ENCODE data around the gene PTPN13.

Gene PTPN13

DNA sequence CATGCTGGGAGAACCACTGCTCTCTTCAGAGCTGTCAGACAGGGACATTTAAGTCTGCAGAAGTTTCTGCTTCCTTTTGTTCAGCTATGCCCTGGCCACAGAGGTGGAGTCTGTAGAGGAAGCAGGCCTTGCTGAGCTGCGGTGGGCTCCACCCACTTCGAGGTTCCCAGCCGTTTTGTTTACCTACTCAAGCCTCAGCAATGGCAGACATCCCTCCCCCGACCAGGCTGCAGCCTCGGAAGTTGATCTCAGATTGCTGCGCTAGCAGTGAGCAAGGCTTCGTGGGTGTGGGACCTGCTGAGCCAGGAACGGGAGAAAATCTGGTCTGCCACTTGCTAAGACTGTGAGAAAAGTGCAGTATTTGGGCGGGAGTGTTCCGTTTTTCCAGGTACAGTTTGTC is 136.2 kb downstream of the PTPN13 start:
- Mint-ChIP-seq H3K4me3 (no peak overlapping the region), H3K9me3 (peaks cover 32% of the 10 kb centered on the region), H3K36me3 (ENCODE audit: low read depth) (peaks cover 88% of the 10 kb centered on the region), H3K4me1 (no peaks in the 10 kb centered on the region), H3K27me3 (ENCODE audit: low read depth) (no peaks in the 10 kb centered on the region), H3K27ac (no peak overlapping the region)
- TF ChIP-seq, protein P1, sequence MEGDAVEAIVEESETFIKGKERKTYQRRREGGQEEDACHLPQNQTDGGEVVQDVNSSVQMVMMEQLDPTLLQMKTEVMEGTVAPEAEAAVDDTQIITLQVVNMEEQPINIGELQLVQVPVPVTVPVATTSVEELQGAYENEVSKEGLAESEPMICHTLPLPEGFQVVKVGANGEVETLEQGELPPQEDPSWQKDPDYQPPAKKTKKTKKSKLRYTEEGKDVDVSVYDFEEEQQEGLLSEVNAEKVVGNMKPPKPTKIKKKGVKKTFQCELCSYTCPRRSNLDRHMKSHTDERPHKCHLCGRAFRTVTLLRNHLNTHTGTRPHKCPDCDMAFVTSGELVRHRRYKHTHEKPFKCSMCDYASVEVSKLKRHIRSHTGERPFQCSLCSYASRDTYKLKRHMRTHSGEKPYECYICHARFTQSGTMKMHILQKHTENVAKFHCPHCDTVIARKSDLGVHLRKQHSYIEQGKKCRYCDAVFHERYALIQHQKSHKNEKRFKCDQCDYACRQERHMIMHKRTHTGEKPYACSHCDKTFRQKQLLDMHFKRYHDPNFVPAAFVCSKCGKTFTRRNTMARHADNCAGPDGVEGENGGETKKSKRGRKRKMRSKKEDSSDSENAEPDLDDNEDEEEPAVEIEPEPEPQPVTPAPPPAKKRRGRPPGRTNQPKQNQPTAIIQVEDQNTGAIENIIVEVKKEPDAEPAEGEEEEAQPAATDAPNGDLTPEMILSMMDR (IDR thresholded peaks at IDR 0.05; ENCODE audit: unreplicated experiment in 3 of 3) = no peak

DNA sequence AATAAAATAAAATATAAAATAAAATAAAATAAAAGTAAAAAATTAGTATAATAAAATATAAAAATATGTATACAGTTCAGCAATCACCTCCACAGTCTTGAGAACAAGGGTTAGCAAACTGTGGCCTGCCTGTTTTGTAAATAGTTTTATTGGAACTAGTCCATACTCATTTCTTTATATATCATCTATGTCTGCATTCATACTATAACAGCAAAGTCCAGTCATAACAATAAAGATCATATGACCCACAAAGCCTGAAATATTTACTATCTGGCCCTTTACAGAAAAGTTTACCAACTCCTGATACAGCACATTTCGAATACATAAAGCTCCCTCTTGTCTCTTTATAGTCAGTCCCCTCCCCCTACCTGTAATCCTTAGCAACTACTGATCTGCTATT is 143.1 kb downstream of the PTPN13 start:
- Mint-ChIP-seq H3K27me3 (ENCODE audit: low read depth) (no peaks in the 10 kb centered on the region), H3K4me1 (no peaks in the 10 kb centered on the region), H3K9me3 (peaks cover 16% of the 10 kb centered on the region), H3K36me3 (ENCODE audit: low read depth) (peaks cover 83% of the 10 kb centered on the region), H3K4me3 (no peak overlapping the region), H3K27ac (no peak overlapping the region)
- TF ChIP-seq, protein P1 (IDR thresholded peaks at IDR 0.05; ENCODE audit: unreplicated experiment in 3 of 3) = no peak

DNA sequence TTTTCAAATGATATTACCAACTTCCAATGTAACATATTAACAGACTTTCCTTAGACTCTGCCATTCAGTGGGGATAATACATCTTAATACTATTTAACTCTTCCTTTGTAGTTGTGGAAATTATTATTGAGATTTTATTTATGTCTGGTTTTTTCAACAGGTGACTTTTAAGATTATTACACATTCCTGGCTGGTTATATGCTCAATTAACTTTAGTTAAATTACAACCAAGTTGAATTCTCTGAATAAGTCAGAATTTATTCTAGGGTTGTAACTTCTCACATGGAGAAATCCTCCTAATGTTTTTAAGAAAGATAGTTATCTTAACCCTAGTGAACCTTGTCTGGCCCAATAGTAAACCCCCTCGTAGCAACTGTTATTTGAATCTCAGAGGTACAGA is 147.7 kb downstream of the PTPN13 start:
- H3K4me1 Mint-ChIP-seq = no peaks in the 10 kb centered on the region
- H3K36me3 Mint-ChIP-seq (ENCODE audit: low read depth) = peaks cover 83% of the 10 kb centered on the region
- TF ChIP-seq, protein P1 (IDR thresholded peaks at IDR 0.05; ENCODE audit: unreplicated experiment in 3 of 3) = no peak
- no peaks in the 10 kb centered on the region for H3K27me3 Mint-ChIP-seq (ENCODE audit: low read depth)
- H3K4me3 Mint-ChIP-seq = no peak overlapping the region
- peak overlapping the region; percentile 79 to 92 (median 85) for H3K27ac Mint-ChIP-seq
- H3K9me3 Mint-ChIP-seq = peaks cover 16% of the 10 kb centered on the region

DNA sequence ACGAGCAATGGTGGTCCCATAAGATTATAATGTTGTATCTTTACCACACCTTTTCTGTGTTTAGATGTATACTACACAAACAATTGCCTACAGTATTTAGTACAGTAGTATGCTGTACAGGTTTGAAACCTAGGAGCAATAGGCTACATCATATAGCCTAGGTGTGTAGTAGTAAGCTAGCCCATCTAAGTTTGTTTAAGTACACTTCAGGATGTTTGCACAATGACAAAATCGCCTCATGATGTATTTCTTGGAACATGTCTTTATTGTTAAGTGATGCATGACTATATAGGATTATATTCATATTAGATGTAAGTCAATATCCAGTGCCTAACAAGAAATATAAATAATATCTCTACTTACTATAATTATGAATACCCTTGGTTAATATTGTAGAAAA is 150.5 kb downstream of the PTPN13 start:
- TF ChIP-seq, protein P1 (IDR thresholded peaks at IDR 0.05; ENCODE audit: unreplicated experiment in 3 of 3) = no peak
- no peaks in the 10 kb centered on the region for H3K27me3 Mint-ChIP-seq (ENCODE audit: low read depth)
- H3K4me3 Mint-ChIP-seq = no peak overlapping the region
- peak overlapping the region in 2 of 3 experiments; percentile 27 to 67 for H3K27ac Mint-ChIP-seq
- H3K36me3 Mint-ChIP-seq (ENCODE audit: low read depth) = peaks cover 74% of the 10 kb centered on the region
- peaks cover 14% of the 10 kb centered on the region for H3K9me3 Mint-ChIP-seq
- H3K4me1 Mint-ChIP-seq = no peaks in the 10 kb centered on the region

DNA sequence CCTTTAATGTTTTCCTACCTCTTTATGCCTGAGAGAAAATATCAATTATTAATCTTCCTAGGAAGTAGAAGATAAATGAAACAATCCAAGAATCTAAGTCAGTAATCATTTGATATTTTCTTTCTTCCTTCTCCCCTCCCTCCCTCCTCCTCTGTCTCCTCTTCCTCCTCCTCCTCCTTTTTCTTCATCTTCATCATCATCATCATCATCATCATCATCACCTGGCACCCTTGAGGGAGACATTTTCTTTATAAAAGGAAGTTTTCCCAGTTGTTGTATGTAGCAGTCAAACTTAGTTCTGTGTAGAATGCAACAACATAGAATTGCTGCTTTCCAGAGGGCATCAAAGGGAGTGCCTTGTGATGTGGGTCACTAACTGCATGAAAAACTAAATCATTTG is 155.0 kb downstream of the PTPN13 start:
- Mint-ChIP-seq H3K36me3 (ENCODE audit: low read depth) (peaks cover 67% of the 10 kb centered on the region), H3K4me3 (no peak overlapping the region), H3K4me1 (no peaks in the 10 kb centered on the region), H3K27me3 (ENCODE audit: low read depth) (no peaks in the 10 kb centered on the region), H3K9me3 (no peaks in the 10 kb centered on the region), H3K27ac (peak overlapping the region; percentile 1 to 10 (median 6))
- TF ChIP-seq, protein P1 (IDR thresholded peaks at IDR 0.05; ENCODE audit: unreplicated experiment in 3 of 3) = no peak

DNA sequence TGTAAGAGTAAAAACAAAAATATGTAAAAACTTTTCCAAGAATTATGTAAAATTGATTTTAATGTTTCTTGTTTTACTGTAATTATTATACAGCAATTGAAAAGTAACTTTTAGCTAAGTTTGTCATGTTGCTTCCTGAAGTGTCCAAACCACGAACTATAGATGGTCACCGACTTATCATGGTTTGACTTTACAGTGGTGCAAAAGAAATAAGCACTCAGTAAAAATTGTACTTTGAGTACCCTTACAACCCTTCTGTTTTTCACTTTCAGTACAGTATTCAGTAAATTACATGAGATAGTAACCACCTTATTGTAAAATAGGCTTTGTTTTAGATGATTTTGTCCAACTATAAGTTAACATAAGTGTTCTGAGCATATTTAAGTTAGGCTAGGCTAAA is 161.3 kb downstream of the PTPN13 start:
- H3K9me3 Mint-ChIP-seq = no peaks in the 10 kb centered on the region
- peaks cover 55% of the 10 kb centered on the region for H3K36me3 Mint-ChIP-seq (ENCODE audit: low read depth)
- H3K4me3 Mint-ChIP-seq = no peak overlapping the region
- H3K27me3 Mint-ChIP-seq (ENCODE audit: low read depth) = no peaks in the 10 kb centered on the region
- no peaks in the 10 kb centered on the region for H3K4me1 Mint-ChIP-seq
- H3K27ac Mint-ChIP-seq = no peak overlapping the region
- TF ChIP-seq, protein P1 (IDR thresholded peaks at IDR 0.05; ENCODE audit: unreplicated experiment in 3 of 3) = no peak
